ENCODE results near the gene CPNE4.

DNA sequence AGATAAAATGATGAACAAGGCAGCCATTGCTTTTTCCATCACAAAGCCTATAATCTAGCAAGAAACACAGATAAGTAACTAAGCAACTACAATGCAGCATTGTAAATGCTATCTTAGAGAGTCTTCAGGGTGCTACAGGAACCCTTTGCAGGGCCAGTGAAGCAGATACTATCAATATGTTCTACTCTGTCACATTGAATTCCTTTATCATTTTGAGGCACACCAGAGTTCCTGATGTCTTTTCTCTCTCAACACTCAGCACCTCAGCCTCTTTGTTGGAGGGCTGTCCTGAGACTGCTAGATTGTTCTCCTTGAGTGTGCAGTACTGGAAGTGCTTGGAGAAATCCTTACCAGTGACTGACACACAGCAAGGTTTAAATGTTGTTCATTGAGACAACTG, 424.6 kb downstream of the CPNE4 start:
- no peak for TF ChIP-seq EZH2 (IDR thresholded peaks at IDR 0.05; ENCODE audit: borderline replicate concordance, low read depth, low read length, poor library complexity, severe bottlenecking)
- TF ChIP-seq, protein P1, sequence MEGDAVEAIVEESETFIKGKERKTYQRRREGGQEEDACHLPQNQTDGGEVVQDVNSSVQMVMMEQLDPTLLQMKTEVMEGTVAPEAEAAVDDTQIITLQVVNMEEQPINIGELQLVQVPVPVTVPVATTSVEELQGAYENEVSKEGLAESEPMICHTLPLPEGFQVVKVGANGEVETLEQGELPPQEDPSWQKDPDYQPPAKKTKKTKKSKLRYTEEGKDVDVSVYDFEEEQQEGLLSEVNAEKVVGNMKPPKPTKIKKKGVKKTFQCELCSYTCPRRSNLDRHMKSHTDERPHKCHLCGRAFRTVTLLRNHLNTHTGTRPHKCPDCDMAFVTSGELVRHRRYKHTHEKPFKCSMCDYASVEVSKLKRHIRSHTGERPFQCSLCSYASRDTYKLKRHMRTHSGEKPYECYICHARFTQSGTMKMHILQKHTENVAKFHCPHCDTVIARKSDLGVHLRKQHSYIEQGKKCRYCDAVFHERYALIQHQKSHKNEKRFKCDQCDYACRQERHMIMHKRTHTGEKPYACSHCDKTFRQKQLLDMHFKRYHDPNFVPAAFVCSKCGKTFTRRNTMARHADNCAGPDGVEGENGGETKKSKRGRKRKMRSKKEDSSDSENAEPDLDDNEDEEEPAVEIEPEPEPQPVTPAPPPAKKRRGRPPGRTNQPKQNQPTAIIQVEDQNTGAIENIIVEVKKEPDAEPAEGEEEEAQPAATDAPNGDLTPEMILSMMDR (conservative IDR thresholded peaks at IDR 0.05; ENCODE audit: low read depth, low read length) = no peak

Data from A673 (cell line).